ENCODE measurements around the gene RASSF3. TPM values are rescaled to one million over a fixed set of nuclear protein-coding genes. Genes with fewer than 3 reads are reported as not detected.

RASSF3 gene
- polyA plus RNA-seq, 3 donors, result 6.6 to 77.9 (median 14.5) TPM

- Histone ChIP-seq H2AFZ (ENCODE audit: insufficient read depth, low read depth, low read length, poor library complexity, severe bottlenecking) (no peak overlapping the region), H4K20me1 (ENCODE audit: insufficient read depth, low read length) (peaks cover 100% of the 10 kb centered on the region), H3K9me3 (replicated peaks in 1 of 2; ENCODE audit: control insufficient read depth in 1 of 2, insufficient read depth in 1 of 2, low read length in 2 of 2) (no peaks in the 10 kb centered on the region), H3K9ac (ENCODE audit: insufficient read depth, low read length, poor library complexity, severe bottlenecking) (no peak overlapping the region), H3K36me3 (replicated peaks in 1 of 2; ENCODE audit: control insufficient read depth in 1 of 2, insufficient read depth in 2 of 2, low read length in 2 of 2) (peaks cover 0 to 22% of the 10 kb centered on the region in 2 donors), H3K79me2 (ENCODE audit: insufficient read depth, low read length) (peaks cover 100% of the 10 kb centered on the region), H3K4me1 (ENCODE audit: control insufficient read depth in 1 of 2, insufficient read depth in 2 of 2, low read length in 2 of 2) (peaks cover 85 to 95% of the 10 kb centered on the region in 2 donors), H3K4me3 (replicated peaks in 1 of 3; ENCODE audit: low read depth in 2 of 3, low read length in 3 of 3) (peak overlapping the region in 1 of 3 experiments; percentile 1), H3K4me2 (replicated peaks; ENCODE audit: extremely low read depth, low read length, poor library complexity, severe bottlenecking) (peak overlapping the region; percentile 50), H3K27me3 (ENCODE audit: control insufficient read depth in 2 of 2, insufficient read depth in 2 of 2, low read length in 2 of 2) (no peaks in the 10 kb centered on the region), H3K27ac (ENCODE audit: low read depth in 1 of 2, low read length in 2 of 2) (peak overlapping the region; percentile 46 to 77)
- Mint-ChIP-seq H3K4me3 (peak overlapping the region; percentile 35 to 37), H3K9me3 (no peaks in the 10 kb centered on the region), H3K36me3 (peaks cover 16 to 25% of the 10 kb centered on the region in 2 donors), H3K27ac (peak overlapping the region; percentile 41 to 93 (median 70)), H3K4me1 (peaks cover 88% of the 10 kb centered on the region), H3K27me3 (ENCODE audit: low read depth in 3 of 3) (no peaks in the 10 kb centered on the region)
- TF ChIP-seq CTCF (IDR thresholded peaks at IDR 0.05), result no peak
- peak; percentile 27 to 65 (median 43) for DNase-seq
- 21% methylated on average over 8 of the region's 9 CpGs for WGBS (ENCODE audit: insufficient coverage)
- intact Hi-C loops (cut with micrococcal nuclease), result no loop called here
Measured at GRCh38 chr12:64679487-64680001, 69.2 kb downstream of the RASSF3 start.

DNA sequence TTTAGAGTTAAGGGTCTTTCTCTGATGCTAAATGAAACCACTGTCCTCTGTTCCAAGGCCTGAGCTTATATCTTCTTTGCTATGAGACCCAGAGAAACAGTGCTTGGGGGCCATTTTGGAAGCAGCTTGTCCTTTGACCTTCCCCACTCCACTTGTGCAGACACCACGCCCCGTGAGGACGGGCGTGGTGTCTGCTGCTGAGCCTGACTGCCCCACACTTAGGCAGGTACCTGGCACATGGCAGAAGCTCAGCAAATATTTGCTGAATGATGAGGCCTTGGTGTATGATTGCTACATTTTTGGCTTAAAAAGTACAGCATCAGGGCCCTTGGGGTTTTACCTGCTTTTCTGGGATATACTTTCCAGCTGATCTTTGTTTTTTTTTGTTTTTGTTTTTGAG is 69.9 kb downstream of the RASSF3 start:
- Histone ChIP-seq H3K27ac (ENCODE audit: low read depth in 1 of 2, low read length in 2 of 2) (peak overlapping the region in 1 of 2 donors; percentile 77), H3K9ac (ENCODE audit: insufficient read depth, low read length, poor library complexity, severe bottlenecking) (no peak overlapping the region), H3K4me2 (replicated peaks; ENCODE audit: extremely low read depth, low read length, poor library complexity, severe bottlenecking) (no peak overlapping the region), H3K4me3 (replicated peaks in 1 of 3; ENCODE audit: low read depth in 2 of 3, low read length in 3 of 3) (no peak overlapping the region), H3K27me3 (ENCODE audit: control insufficient read depth in 2 of 2, insufficient read depth in 2 of 2, low read length in 2 of 2) (no peaks in the 10 kb centered on the region), H3K4me1 (ENCODE audit: control insufficient read depth in 1 of 2, insufficient read depth in 2 of 2, low read length in 2 of 2) (peaks cover 82 to 92% of the 10 kb centered on the region in 2 donors), H3K79me2 (ENCODE audit: insufficient read depth, low read length) (peaks cover 100% of the 10 kb centered on the region), H4K20me1 (ENCODE audit: insufficient read depth, low read length) (peaks cover 100% of the 10 kb centered on the region), H3K9me3 (replicated peaks in 1 of 2; ENCODE audit: control insufficient read depth in 1 of 2, insufficient read depth in 1 of 2, low read length in 2 of 2) (no peaks in the 10 kb centered on the region), H2AFZ (ENCODE audit: insufficient read depth, low read depth, low read length, poor library complexity, severe bottlenecking) (no peak overlapping the region), H3K36me3 (replicated peaks in 1 of 2; ENCODE audit: control insufficient read depth in 1 of 2, insufficient read depth in 2 of 2, low read length in 2 of 2) (peaks cover 7 to 29% of the 10 kb centered on the region in 2 donors)
- no CpG with 5 or more reads among the region's 4 CpGs for WGBS (ENCODE audit: insufficient coverage)
- H3K4me1 Mint-ChIP-seq, result peaks cover 88% of the 10 kb centered on the region
- H3K27ac Mint-ChIP-seq, result peak overlapping the region; percentile 43 to 93 (median 70)
- H3K4me3 Mint-ChIP-seq, result peak overlapping the region in 1 of 2 donors; percentile 37
- intact Hi-C loops (cut with micrococcal nuclease), result no loop called here
- DNase-seq, result no peak
- H3K36me3 Mint-ChIP-seq, result peaks cover 19 to 29% of the 10 kb centered on the region in 2 donors
- no peaks in the 10 kb centered on the region for H3K9me3 Mint-ChIP-seq
- H3K27me3 Mint-ChIP-seq (ENCODE audit: low read depth in 3 of 3), result no peaks in the 10 kb centered on the region
- TF ChIP-seq CTCF (IDR thresholded peaks at IDR 0.05), result no peak

All from CD14-positive monocyte (primary cell).